GM18517 (cell line): ENCODE data around the gene COL27A1.

Source experiments
- ATAC-seq: cut with Tn5 transposase; IDR thresholded peaks from one replicate; pipeline ENCODE4 v1.9.1; 2021; ENCODE audit warnings: mild to moderate bottlenecking, moderate library complexity; ENCODE audit not compliant: unreplicated experiment

COL27A1 gene

GRCh38 chr9:114348261-114348905 lies 193.0 kb downstream of the COL27A1 start:
- ATAC-seq = no peak

GRCh38 chr9:114348906-114349482 lies 193.7 kb downstream of the COL27A1 start:
- peak; percentile 93 for ATAC-seq

- no peak for ATAC-seq
These were observed 194.6 kb downstream of the COL27A1 start for GRCh38 chr9:114349713-114350480.

- ATAC-seq = no peak
These were observed 195.5 kb downstream of the COL27A1 start for GRCh38 chr9:114350636-114351401.

GRCh38 chr9:114351932-114352331 lies 196.6 kb downstream of the COL27A1 start:
- no peak for ATAC-seq

GRCh38 chr9:114355821-114356220 lies 200.5 kb downstream of the COL27A1 start:
- no peak for ATAC-seq

GRCh38 chr9:114356792-114357191 lies 201.5 kb downstream of the COL27A1 start:
- ATAC-seq = no peak

GRCh38 chr9:114357360-114357759 lies 202.0 kb downstream of the COL27A1 start:
- no peak for ATAC-seq

GRCh38 chr9:114357911-114358328 lies 202.6 kb downstream of the COL27A1 start:
- ATAC-seq = no peak

GRCh38 chr9:114359801-114360200 lies 204.5 kb downstream of the COL27A1 start:
- ATAC-seq = no peak

- ATAC-seq = no peak
These were observed 206.2 kb downstream of the COL27A1 start for GRCh38 chr9:114361542-114361941.
